Mammary epithelial cell (primary cell): ENCODE data around the gene PCDHA1.

Experiments
- CTCF ChIP-seq, 2 donors: IDR thresholded peaks in 1 of 2; conservative IDR thresholded peaks in 1 of 2; 2 replicates each; pipeline ENCODE4 v1.5.1; 2011 to 2012; ENCODE audit warnings: inconsistent platforms in 2 of 2, low read length in 2 of 2, mild to moderate bottlenecking in 2 of 2, control low read depth in 1 of 2, low read depth in 1 of 2; ENCODE audit not compliant: insufficient read depth in 1 of 2; ENCODE audit errors: extremely low read depth in 1 of 2
- EZH2 ChIP-seq: IDR thresholded peaks from 2 replicates; pipeline ENCODE4 v1.6.1; 2012; ENCODE audit warnings: low read length, inconsistent platforms, borderline replicate concordance

- TF ChIP-seq CTCF (conservative IDR thresholded peaks at IDR 0.05 in 1 of 2, IDR thresholded peaks at IDR 0.05 in 1 of 2; ENCODE audit: extremely low read depth in 1 of 2, insufficient read depth in 1 of 2, low read depth in 1 of 2, low read length in 2 of 2) (no peak), EZH2 (no peak)
These were observed 5.1 kb downstream of the PCDHA1 start for GRCh38 chr5:140791089-140791488.
